ENCODE results near the gene TMPRSS12.

DNA sequence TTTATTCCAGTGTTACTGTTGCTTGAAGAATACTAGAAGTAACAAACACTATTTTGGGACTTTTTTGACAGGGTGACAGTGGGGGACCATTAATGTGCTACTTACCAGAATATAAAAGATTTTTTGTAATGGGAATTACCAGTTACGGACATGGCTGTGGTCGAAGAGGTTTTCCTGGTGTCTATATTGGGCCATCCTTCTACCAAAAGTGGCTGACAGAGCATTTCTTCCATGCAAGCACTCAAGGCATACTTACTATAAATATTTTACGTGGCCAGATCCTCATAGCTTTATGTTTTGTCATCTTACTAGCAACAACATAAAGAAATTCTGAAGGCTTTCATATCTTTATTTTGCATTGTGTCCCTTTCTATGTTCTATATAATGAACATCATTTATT is 44.5 kb downstream of the TMPRSS12 start:
- TF ChIP-seq, protein P1, sequence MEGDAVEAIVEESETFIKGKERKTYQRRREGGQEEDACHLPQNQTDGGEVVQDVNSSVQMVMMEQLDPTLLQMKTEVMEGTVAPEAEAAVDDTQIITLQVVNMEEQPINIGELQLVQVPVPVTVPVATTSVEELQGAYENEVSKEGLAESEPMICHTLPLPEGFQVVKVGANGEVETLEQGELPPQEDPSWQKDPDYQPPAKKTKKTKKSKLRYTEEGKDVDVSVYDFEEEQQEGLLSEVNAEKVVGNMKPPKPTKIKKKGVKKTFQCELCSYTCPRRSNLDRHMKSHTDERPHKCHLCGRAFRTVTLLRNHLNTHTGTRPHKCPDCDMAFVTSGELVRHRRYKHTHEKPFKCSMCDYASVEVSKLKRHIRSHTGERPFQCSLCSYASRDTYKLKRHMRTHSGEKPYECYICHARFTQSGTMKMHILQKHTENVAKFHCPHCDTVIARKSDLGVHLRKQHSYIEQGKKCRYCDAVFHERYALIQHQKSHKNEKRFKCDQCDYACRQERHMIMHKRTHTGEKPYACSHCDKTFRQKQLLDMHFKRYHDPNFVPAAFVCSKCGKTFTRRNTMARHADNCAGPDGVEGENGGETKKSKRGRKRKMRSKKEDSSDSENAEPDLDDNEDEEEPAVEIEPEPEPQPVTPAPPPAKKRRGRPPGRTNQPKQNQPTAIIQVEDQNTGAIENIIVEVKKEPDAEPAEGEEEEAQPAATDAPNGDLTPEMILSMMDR (IDR thresholded peaks at IDR 0.05): no peak
- no peak for TF ChIP-seq EZH2 (IDR thresholded peaks at IDR 0.05)

Data from neural progenitor cell (in vitro differentiated cells).